WTC11 (cell line): Measurements from ENCODE around the gene SVBP. TPM values are rescaled to one million over a fixed set of nuclear protein-coding genes. Genes with fewer than 3 reads are reported as not detected.
"Not testable (repeated sequence)": the region's sequence is repeated elsewhere in the genome, so short reads cannot be mapped to it uniquely, and the experiment has no call there.

Source experiments
- ATAC-seq: fragments of 200-7000 bp; cut with Tn5 transposase; 2 replicates; pipeline ENCODE4 v1.10.0; 2021; ENCODE audit warnings: mild to moderate bottlenecking, moderate library complexity
- CTCF ChIA-PET: fragments of 300-600 bp; sonication (Branson Sonifier 250); formaldehyde crosslinking; loops from one replicate; lab custom pipeline; 2021; ENCODE audit warnings: antibody characterized with exemption; lab: Charles Lee
- POLR2A ChIA-PET: fragments of 350-600 bp; sonication (Branson Sonifier 250); formaldehyde crosslinking; loops from one replicate; lab custom pipeline; 2021; ENCODE audit warnings: antibody characterized with exemption; lab: Charles Lee
- DNase-seq: peaks from one replicate; pipeline ENCODE4 v3.0.0; 2021; ENCODE audit warnings: low spot score
- H3K27ac Mint-ChIP-seq: 2 replicates; pipeline ENCODE4 v1.8.0; 2021; ENCODE audit warnings: mixed read lengths
- H3K27me3 Mint-ChIP-seq: 2 replicates; pipeline ENCODE4 v1.8.0; 2021; ENCODE audit warnings: low read depth, mild to moderate bottlenecking, moderate library complexity, mixed read lengths
- H3K36me3 Mint-ChIP-seq: 2 replicates; pipeline ENCODE4 v1.8.0; 2021; ENCODE audit warnings: mixed read lengths
- H3K4me1 Mint-ChIP-seq: 2 replicates; pipeline ENCODE4 v1.8.0; 2022; ENCODE audit warnings: mixed read lengths
- H3K4me3 Mint-ChIP-seq: 2 replicates; pipeline ENCODE4 v1.8.0; 2021; ENCODE audit warnings: mild to moderate bottlenecking, moderate library complexity, mixed read lengths
- H3K9me3 Mint-ChIP-seq: 2 replicates; pipeline ENCODE4 v1.8.0; 2021; ENCODE audit warnings: mixed read lengths
- AFF4 ChIP-seq: sonication (generic); formaldehyde crosslinking; IDR thresholded peaks from 2 replicates; pipeline ENCODE4 v1.8.1; 2023; ENCODE audit warnings: mild to moderate bottlenecking, missing genetic modification reagents, borderline replicate concordance
- ARID4B ChIP-seq: sonication (generic); formaldehyde crosslinking; IDR thresholded peaks from 2 replicates; pipeline ENCODE4 v1.8.0; 2023; ENCODE audit warnings: missing genetic modification reagents, mild to moderate bottlenecking, borderline replicate concordance
- CREB1 ChIP-seq: sonication (generic); formaldehyde crosslinking; IDR thresholded peaks from 2 replicates; pipeline ENCODE4 v1.8.0; 2023; ENCODE audit warnings: mild to moderate bottlenecking, missing genetic modification reagents
- ELF4 ChIP-seq: sonication (generic); formaldehyde crosslinking; IDR thresholded peaks from 2 replicates; pipeline ENCODE4 v1.8.1; 2022; ENCODE audit warnings: low read depth, mild to moderate bottlenecking, moderate library complexity, missing genetic modification reagents
- FOXP1 ChIP-seq: sonication (generic); formaldehyde crosslinking; IDR thresholded peaks from 2 replicates; pipeline ENCODE4 v1.8.0; 2022; ENCODE audit warnings: missing genetic modification reagents, mild to moderate bottlenecking, moderate library complexity, borderline replicate concordance
- GABPB1 ChIP-seq: sonication (generic); formaldehyde crosslinking; IDR thresholded peaks from 2 replicates; pipeline ENCODE4 v1.8.1; 2023; ENCODE audit warnings: mild to moderate bottlenecking, missing genetic modification reagents
- GTF2I ChIP-seq: fragments of 250-450 bp; sonication (Bioruptor Pico); conservative IDR thresholded peaks from 2 replicates; pipeline ENCODE4 v1.4.0; 2021; ENCODE audit warnings: mild to moderate bottlenecking
- HMGXB4 ChIP-seq: sonication (generic); formaldehyde crosslinking; IDR thresholded peaks from 2 replicates; pipeline ENCODE4 v1.8.1; 2023; ENCODE audit warnings: mild to moderate bottlenecking, moderate library complexity, missing genetic modification reagents
- NFE2L1 ChIP-seq: sonication (generic); formaldehyde crosslinking; IDR thresholded peaks from 2 replicates; pipeline ENCODE4 v1.8.1; 2023; ENCODE audit warnings: missing genetic modification reagents
- PRDM15 ChIP-seq: sonication (generic); formaldehyde crosslinking; IDR thresholded peaks from 2 replicates; pipeline ENCODE4 v1.8.0; 2022; ENCODE audit warnings: missing genetic modification reagents
- PREB ChIP-seq: sonication (generic); formaldehyde crosslinking; IDR thresholded peaks from 2 replicates; pipeline ENCODE4 v1.8.1; 2022; ENCODE audit warnings: mild to moderate bottlenecking, missing genetic modification reagents, moderate library complexity, borderline replicate concordance
- SP1 ChIP-seq: sonication (generic); formaldehyde crosslinking; conservative IDR thresholded peaks from 2 replicates; pipeline ENCODE4 v1.8.1; 2022; ENCODE audit warnings: missing genetic modification reagents
- TP53 ChIP-seq: sonication (generic); formaldehyde crosslinking; IDR thresholded peaks from 2 replicates; pipeline ENCODE4 v1.8.1; 2023; ENCODE audit warnings: mild to moderate bottlenecking, missing genetic modification reagents
- ZNF121 ChIP-seq: sonication (generic); formaldehyde crosslinking; IDR thresholded peaks from 2 replicates; pipeline ENCODE4 v1.8.0; 2023; ENCODE audit warnings: missing genetic modification reagents
- ZSCAN18 ChIP-seq: fragments of 250-450 bp; sonication (Bioruptor Pico); IDR thresholded peaks from 2 replicates; pipeline ENCODE4 v2.1.2; 2022; ENCODE audit warnings: mild to moderate bottlenecking, moderate library complexity
- total RNA-seq: library from RNA; stranded (reverse); gene quantifications from 3 replicates; pipeline ENCODE4 v1.2.3, GENCODE V29; 2021

Gene SVBP
- total RNA-seq, 1 experiment from 2014 or later = 28.7 TPM

- CTCF ChIA-PET, H3K4me3 Mint-ChIP-seq, H3K27ac Mint-ChIP-seq, DNase-seq, POLR2A ChIA-PET, H3K4me1 Mint-ChIP-seq, ATAC-seq, H3K27me3 Mint-ChIP-seq: not testable (repeated sequence)
- peaks cover 23% of the 10 kb centered on the region for H3K36me3 Mint-ChIP-seq
- H3K9me3 Mint-ChIP-seq = peaks cover 45% of the 10 kb centered on the region
Measured at GRCh38 chr1:42856554-42856953, 39.4 kb upstream of the SVBP start.

- ATAC-seq (no peak), DNase-seq (no peak)
- Mint-ChIP-seq H3K9me3 (peaks cover 26% of the 10 kb centered on the region), H3K4me1 (peaks cover 4% of the 10 kb centered on the region), H3K27ac (no peak overlapping the region), H3K36me3 (peaks cover 47% of the 10 kb centered on the region), H3K4me3 (no peak overlapping the region), H3K27me3 (peaks cover 4% of the 10 kb centered on the region)
- ChIA-PET POLR2A (no interaction called here), CTCF (no interaction called here)
- TF ChIP-seq TP53 (no peak), GTF2I (CRISPR knock-in tag) (no peak), FOXP1 (CRISPR knock-in tag) (no peak), SP1 (no peak), PRDM15 (CRISPR knock-in tag) (no peak), ARID4B (CRISPR knock-in tag) (no peak), ZSCAN18 (CRISPR knock-in tag) (no peak), HMGXB4 (no peak), ZNF121 (CRISPR knock-in tag) (no peak)
Measured at GRCh38 chr1:42853116-42853884, 36.1 kb upstream of the SVBP start.

- H3K27ac Mint-ChIP-seq = no peak overlapping the region
- ChIA-PET CTCF (no interaction called here), POLR2A (no interaction called here)
- ATAC-seq = no peak
- peaks cover 42% of the 10 kb centered on the region for H3K36me3 Mint-ChIP-seq
- no peak for DNase-seq
- peaks cover 12% of the 10 kb centered on the region for H3K4me1 Mint-ChIP-seq
- H3K9me3 Mint-ChIP-seq = peaks cover 19% of the 10 kb centered on the region
- H3K27me3 Mint-ChIP-seq = peaks cover 4% of the 10 kb centered on the region
- no peak overlapping the region for H3K4me3 Mint-ChIP-seq
- TF ChIP-seq CREB1 (no peak), PREB (no peak), AFF4 (no peak), NFE2L1 (CRISPR knock-in tag) (no peak), ZNF121 (CRISPR knock-in tag) (no peak), ELF4 (CRISPR knock-in tag) (no peak), GABPB1 (CRISPR knock-in tag) (no peak), SP1 (no peak)
Measured at GRCh38 chr1:42852608-42852980, 35.4 kb upstream of the SVBP start.
